CD1c-positive myeloid dendritic cell (primary cell): ENCODE results near the gene LBR.

Experiments used
- DNase-seq: peaks from one replicate; pipeline ENCODE4 v3.0.0-alpha.2; 2016; ENCODE audit errors: extremely low spot score

LBR gene

GRCh38 chr1:225446595-225446960, 18.7 kb upstream of the LBR start:
- no peak for DNase-seq

GRCh38 chr1:225445639-225446594, 18.1 kb upstream of the LBR start:
- no peak for DNase-seq

- no peak for DNase-seq
These were observed 14.3 kb upstream of the LBR start for GRCh38 chr1:225442123-225442505.

GRCh38 chr1:225441314-225442122, 13.7 kb upstream of the LBR start:
- DNase-seq = no peak

- DNase-seq = no peak
These were observed 12.8 kb upstream of the LBR start for GRCh38 chr1:225440380-225441221.

GRCh38 chr1:225437710-225438437, 10.0 kb upstream of the LBR start:
- peak; percentile 39 for DNase-seq

GRCh38 chr1:225435957-225436392, 8.1 kb upstream of the LBR start:
- DNase-seq = no peak

- DNase-seq = no peak
These were observed 7.6 kb upstream of the LBR start for GRCh38 chr1:225435487-225435886.

GRCh38 chr1:225435076-225435475, 7.2 kb upstream of the LBR start:
- no peak for DNase-seq

GRCh38 chr1:225434046-225434445, 6.2 kb upstream of the LBR start:
- DNase-seq = no peak

GRCh38 chr1:225431081-225431863, 3.4 kb upstream of the LBR start:
- DNase-seq = no peak

- DNase-seq = no peak
These were observed 2.5 kb upstream of the LBR start for GRCh38 chr1:225430301-225430700.

- DNase-seq = peak; percentile 82
These were observed 1.1 kb upstream of the LBR start for GRCh38 chr1:225428881-225429455.

- peak; percentile 96 for DNase-seq
These were observed 436 bp upstream of the LBR start for GRCh38 chr1:225428068-225428880.

GRCh38 chr1:225426395-225427234, 1.2 kb downstream of the LBR start:
- DNase-seq = peak; percentile 51

- peak; percentile 60 for DNase-seq
These were observed 2.5 kb downstream of the LBR start for GRCh38 chr1:225425201-225425786.

- no peak for DNase-seq
These were observed 3.2 kb downstream of the LBR start for GRCh38 chr1:225424562-225425200.
